ENCODE results near the gene TNFSF15. TPM values are rescaled to one million over a fixed set of nuclear protein-coding genes. Genes with fewer than 3 reads are reported as not detected.

Gene TNFSF15
- total RNA-seq, 1 experiment from 2014 or later = not detected

GRCh38 chr9:114811966-114812636 is 6.3 kb upstream of the TNFSF15 start:
- H3K27me3 Mint-ChIP-seq (ENCODE audit: low read depth) = peaks cover 27% of the 10 kb centered on the region
- no peaks in the 10 kb centered on the region for H3K79me2 ChIP-seq (ENCODE audit: insufficient read depth, low read length)
- DNase-seq = no peak
- H2BK120ac ChIP-seq (ENCODE audit: low read depth, low read length, poor library complexity, severe bottlenecking) = no peak overlapping the region
- H3K4me1 Mint-ChIP-seq = peaks cover 0 to 3% of the 10 kb centered on the region in 2 experiments; a peak in 1 of 4 replicates
- H3K79me1 ChIP-seq (ENCODE audit: insufficient read depth, low read depth, low read length, poor library complexity, severe bottlenecking) = no peaks in the 10 kb centered on the region
- no peak overlapping the region for H3K14ac ChIP-seq (ENCODE audit: insufficient read depth, low read length)
- H3K4me2 ChIP-seq (ENCODE audit: insufficient read depth, insufficient read length, low read length) = no peak overlapping the region
- no peaks in the 10 kb centered on the region for H4K20me1 ChIP-seq (ENCODE audit: control insufficient read depth, insufficient read depth, insufficient read length)
- no peak overlapping the region for H3K27ac Mint-ChIP-seq
- H3K56ac ChIP-seq (ENCODE audit: insufficient read length, low read depth, low read length) = no peak overlapping the region
- H3K23me2 ChIP-seq (ENCODE audit: insufficient read length, low read depth, low read length, poor library complexity, severe bottlenecking) = no peaks in the 10 kb centered on the region
- no peak overlapping the region for H2BK12ac ChIP-seq (ENCODE audit: insufficient read length, low read depth, low read length)
- H3K23ac ChIP-seq (ENCODE audit: insufficient read length, low read depth, low read length) = no peak overlapping the region
- H3K27me3 ChIP-seq (ENCODE audit: insufficient read depth, low read length) = no peaks in the 10 kb centered on the region
- H3K27ac ChIP-seq (ENCODE audit: insufficient read length, low read depth, low read length) = no peak overlapping the region
- no peak for TF ChIP-seq CTCF (conservative IDR thresholded peaks at IDR 0.05)
- H3K18ac ChIP-seq (ENCODE audit: insufficient read length, low read depth, low read length) = no peak overlapping the region
- no peak overlapping the region for H2AK5ac ChIP-seq (ENCODE audit: insufficient read length, low read length)
- no peaks in the 10 kb centered on the region for H3K9me3 Mint-ChIP-seq
- H3K4me3 Mint-ChIP-seq = no peak overlapping the region
- H2BK15ac ChIP-seq (ENCODE audit: low read depth, low read length) = no peak overlapping the region
- H2BK20ac ChIP-seq (ENCODE audit: low read depth, low read length, poor library complexity, severe bottlenecking) = no peak overlapping the region
- no peak overlapping the region for H2AFZ ChIP-seq (ENCODE audit: low read length)
- H4K5ac ChIP-seq (ENCODE audit: insufficient read length, low read depth, low read length) = no peak overlapping the region
- no peak overlapping the region for H3K4ac ChIP-seq (ENCODE audit: low read depth, low read length)
- no peaks in the 10 kb centered on the region for H3K36me3 Mint-ChIP-seq (ENCODE audit: insufficient read depth in 1 of 3, low read depth in 3 of 3)
- no peaks in the 10 kb centered on the region for H3K9me3 ChIP-seq (ENCODE audit: control insufficient read depth, low read depth, low read length)
- no peak overlapping the region for H3K9ac ChIP-seq (ENCODE audit: extremely low read depth, insufficient read length, low read length)
- no CpG with 5 or more reads among the region's 5 CpGs for WGBS (ENCODE audit: extremely low coverage, insufficient read length, low lambda C conversion rate)
- H2BK5ac ChIP-seq (ENCODE audit: insufficient read length, low read length) = no peak overlapping the region
- no peak overlapping the region for H3T11ph ChIP-seq (ENCODE audit: low read length)
- H4K91ac ChIP-seq (ENCODE audit: insufficient read length, low read depth, low read length) = no peak overlapping the region
- peaks cover 4% of the 10 kb centered on the region; the same call in 1 of the 2 replicates for H3K4me1 ChIP-seq (ENCODE audit: insufficient read depth, low read length)
- no peak overlapping the region for H4K8ac ChIP-seq (replicated peaks; ENCODE audit: insufficient read length, low read depth, low read length)
